Gastroesophageal sphincter (tissue), 3 donors: ENCODE data around the gene ARHGAP23.

ENCODE experiments used
- POLR2A ChIP-seq, 2 donors: fragments of 450-650 bp; IDR thresholded peaks; one replicate each; pipeline ENCODE4 v1.6.1; 2017; ENCODE audit warnings: antibody characterized with exemption in 2 of 2, mild to moderate bottlenecking in 2 of 2, moderate library complexity in 1 of 2
- TF ChIP-seq, protein P1 (sequence below), 4 experiments: fragments of 200-600 bp in 2 of 4; fragments of 450-650 bp in 2 of 4; sonication (generic) in 1 of 4; IDR thresholded peaks; one replicate each; pipeline ENCODE4 v1.5.1; 2017 to 2019; ENCODE audit warnings: antibody characterized with exemption in 4 of 4, mild to moderate bottlenecking in 2 of 4, moderate library complexity in 2 of 4

DNA sequence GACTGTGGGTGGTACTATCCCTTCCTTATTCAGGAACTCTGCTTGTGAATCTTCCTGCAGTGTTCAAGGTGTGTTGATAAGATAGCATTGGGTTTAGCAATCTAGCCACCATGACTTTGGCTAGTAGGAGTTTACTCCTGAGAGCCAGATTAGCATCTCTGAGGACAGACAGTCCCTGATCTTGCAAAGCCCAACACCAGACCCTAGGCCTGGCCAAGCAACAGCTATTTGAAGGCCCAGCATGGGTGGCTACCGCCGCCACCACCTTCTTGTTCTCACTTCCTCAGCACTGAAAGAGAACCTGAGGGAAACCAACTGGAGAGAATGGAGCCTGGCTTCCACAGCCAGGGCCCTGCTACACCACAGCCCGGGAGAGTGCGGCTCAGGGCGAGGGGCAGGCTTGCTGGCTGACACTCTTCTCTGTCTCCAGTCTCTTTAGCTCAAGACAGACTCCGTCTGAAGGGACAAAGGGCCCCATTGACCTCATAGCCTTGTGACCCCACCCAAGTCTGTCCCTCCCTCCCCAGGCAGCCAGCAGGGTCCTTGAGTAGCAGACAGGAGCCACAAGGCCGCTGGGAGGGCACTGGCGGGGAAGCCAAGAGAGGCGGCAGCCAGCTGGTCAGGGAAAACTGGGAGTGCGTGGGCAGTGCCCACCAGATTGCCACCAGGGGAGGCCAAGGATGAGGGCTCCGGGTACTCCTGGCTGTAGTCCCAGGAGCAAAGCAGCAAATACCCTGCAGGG lies 10.9 kb upstream of the ARHGAP23 start:
- TF ChIP-seq, protein P1, sequence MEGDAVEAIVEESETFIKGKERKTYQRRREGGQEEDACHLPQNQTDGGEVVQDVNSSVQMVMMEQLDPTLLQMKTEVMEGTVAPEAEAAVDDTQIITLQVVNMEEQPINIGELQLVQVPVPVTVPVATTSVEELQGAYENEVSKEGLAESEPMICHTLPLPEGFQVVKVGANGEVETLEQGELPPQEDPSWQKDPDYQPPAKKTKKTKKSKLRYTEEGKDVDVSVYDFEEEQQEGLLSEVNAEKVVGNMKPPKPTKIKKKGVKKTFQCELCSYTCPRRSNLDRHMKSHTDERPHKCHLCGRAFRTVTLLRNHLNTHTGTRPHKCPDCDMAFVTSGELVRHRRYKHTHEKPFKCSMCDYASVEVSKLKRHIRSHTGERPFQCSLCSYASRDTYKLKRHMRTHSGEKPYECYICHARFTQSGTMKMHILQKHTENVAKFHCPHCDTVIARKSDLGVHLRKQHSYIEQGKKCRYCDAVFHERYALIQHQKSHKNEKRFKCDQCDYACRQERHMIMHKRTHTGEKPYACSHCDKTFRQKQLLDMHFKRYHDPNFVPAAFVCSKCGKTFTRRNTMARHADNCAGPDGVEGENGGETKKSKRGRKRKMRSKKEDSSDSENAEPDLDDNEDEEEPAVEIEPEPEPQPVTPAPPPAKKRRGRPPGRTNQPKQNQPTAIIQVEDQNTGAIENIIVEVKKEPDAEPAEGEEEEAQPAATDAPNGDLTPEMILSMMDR (IDR thresholded peaks at IDR 0.05), result no peak
- TF ChIP-seq POLR2A (IDR thresholded peaks at IDR 0.05), result no peak
